Measurements from ENCODE around the gene OR2M3. TPM values are rescaled to one million over a fixed set of nuclear protein-coding genes. Genes with fewer than 3 reads are reported as not detected.
"Not testable (repeated sequence)": the region's sequence is repeated elsewhere in the genome, so short reads cannot be mapped to it uniquely, and the experiment has no call there.

OR2M3 gene
- total RNA-seq, 1 experiment from 2014 or later, result not detected

DNA sequence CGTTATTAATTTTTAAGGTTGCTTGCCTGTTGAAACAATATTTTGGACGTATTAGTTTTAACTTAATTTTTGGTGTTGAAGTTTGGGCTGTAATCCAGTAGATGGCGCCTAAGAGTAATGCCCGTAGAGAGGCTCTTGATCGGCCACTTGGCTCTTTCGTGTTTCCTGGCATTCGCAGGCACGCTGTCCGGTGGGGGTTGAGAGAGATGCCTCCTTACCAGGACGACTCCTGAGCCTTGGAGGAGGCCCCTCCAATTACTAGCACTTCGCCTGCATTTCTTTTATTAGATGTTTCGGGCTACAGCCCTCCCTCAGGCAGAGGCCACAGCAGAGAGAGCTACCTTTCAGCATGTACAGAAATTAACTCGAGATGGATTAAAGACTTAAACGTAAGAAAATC lies 46.1 kb downstream of the OR2M3 start:
- H3K36me3 ChIP-seq (ENCODE audit: insufficient read depth, low read length), result no peaks in the 10 kb centered on the region
- peak; percentile 76 for DNase-seq
- no peaks in the 10 kb centered on the region for H4K20me1 ChIP-seq (ENCODE audit: insufficient read depth, low read depth, low read length)
- no peak overlapping the region for H3K4me2 ChIP-seq (ENCODE audit: low read depth, low read length, poor library complexity, severe bottlenecking)
- H3K27ac ChIP-seq (ENCODE audit: low read length), result no peak overlapping the region
- no peaks in the 10 kb centered on the region for H3K4me1 ChIP-seq (ENCODE audit: low read length)
- no peaks in the 10 kb centered on the region for H3K9me3 ChIP-seq (ENCODE audit: low read length)
- H3K9ac ChIP-seq (ENCODE audit: low read length), result no peak overlapping the region
- H3K4me3 ChIP-seq (ENCODE audit: low read length), result no peak overlapping the region
- H3K27me3 ChIP-seq (ENCODE audit: low read length), result no peaks in the 10 kb centered on the region
- H2AFZ ChIP-seq (ENCODE audit: low read length), result no peak overlapping the region
- H3K79me2 ChIP-seq (ENCODE audit: low read length), result no peaks in the 10 kb centered on the region
- no peaks in the 10 kb centered on the region for H3K9me2 ChIP-seq (replicated peaks; ENCODE audit: insufficient read depth, low read length)

DNA sequence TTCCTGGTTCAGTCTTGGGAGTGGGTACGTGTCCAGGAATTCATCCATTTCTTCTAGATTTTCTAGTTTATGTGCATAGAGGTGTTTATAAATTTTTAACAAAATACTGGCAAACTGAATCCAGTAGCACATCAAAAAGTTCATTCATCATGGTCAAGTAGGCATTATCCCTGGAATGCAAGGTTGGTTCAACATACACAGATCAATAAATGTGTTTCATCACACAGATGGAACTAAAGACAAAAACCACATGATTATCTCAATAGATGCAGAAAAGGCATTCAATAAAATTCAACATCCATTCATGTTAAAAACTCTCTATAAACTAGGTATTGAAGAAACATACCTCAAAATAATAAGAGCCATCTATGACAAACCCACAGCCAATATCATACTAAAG lies 62.2 kb downstream of the OR2M3 start:
- DNase-seq; H3K4me2 ChIP-seq (ENCODE audit: low read depth, low read length, poor library complexity, severe bottlenecking); H3K36me3 ChIP-seq (ENCODE audit: insufficient read depth, low read length); H3K4me3 ChIP-seq (ENCODE audit: low read length); H3K9me2 ChIP-seq (replicated peaks; ENCODE audit: insufficient read depth, low read length); H3K9me3 ChIP-seq (ENCODE audit: low read length); H3K9ac ChIP-seq (ENCODE audit: low read length); H3K79me2 ChIP-seq (ENCODE audit: low read length); H3K27ac ChIP-seq (ENCODE audit: low read length); H3K27me3 ChIP-seq (ENCODE audit: low read length); H2AFZ ChIP-seq (ENCODE audit: low read length); H3K4me1 ChIP-seq (ENCODE audit: low read length); H4K20me1 ChIP-seq (ENCODE audit: insufficient read depth, low read depth, low read length): not testable (repeated sequence)

Other genes starting within 250 kb of the OR2M3 start
- not detected in 2 replicates for gene OR2L8, start 248.4 kb upstream of the OR2M3 start, total RNA-seq (2014; rRNA removed; shearing (Covaris generic); ENCODE audit: low replicate concordance)
- 0.22 TPM in 1 of 2 replicates, not detected in the other for gene OR2AK2, start 232.0 kb upstream of the OR2M3 start, total RNA-seq (2014; rRNA removed; shearing (Covaris generic); ENCODE audit: low replicate concordance)
- 0.19 TPM in 1 of 2 replicates, not detected in the other for gene OR2L5, start 183.6 kb upstream of the OR2M3 start, total RNA-seq (2014; rRNA removed; shearing (Covaris generic); ENCODE audit: low replicate concordance)
- gene OR2L2, start 167.2 kb upstream of the OR2M3 start, total RNA-seq (2014; rRNA removed; shearing (Covaris generic); ENCODE audit: low replicate concordance), result 0.07 TPM in 1 of 2 replicates, not detected in the other
- not detected in 2 replicates for gene OR2L3, start 150.4 kb upstream of the OR2M3 start, total RNA-seq (2014; rRNA removed; shearing (Covaris generic); ENCODE audit: low replicate concordance)
- not detected in 2 replicates for gene OR2L13, start 102.1 kb upstream of the OR2M3 start, total RNA-seq (2014; rRNA removed; shearing (Covaris generic); ENCODE audit: low replicate concordance)
- not detected in 2 replicates for gene OR2M5, start 52.1 kb upstream of the OR2M3 start, total RNA-seq (2014; rRNA removed; shearing (Covaris generic); ENCODE audit: low replicate concordance)
- not detected in 2 replicates for gene OR2M2, start 22.4 kb upstream of the OR2M3 start, total RNA-seq (2014; rRNA removed; shearing (Covaris generic); ENCODE audit: low replicate concordance)
- gene OR2M4, start 34.2 kb downstream of the OR2M3 start, total RNA-seq (2014; rRNA removed; shearing (Covaris generic); ENCODE audit: low replicate concordance), result not detected in 2 replicates
- not detected in 2 replicates for gene OR2T33, start 80.7 kb downstream of the OR2M3 start, total RNA-seq (2014; rRNA removed; shearing (Covaris generic); ENCODE audit: low replicate concordance)
- gene OR2T12, start 106.2 kb downstream of the OR2M3 start, total RNA-seq (2014; rRNA removed; shearing (Covaris generic); ENCODE audit: low replicate concordance), result not detected in 2 replicates
- not detected in 2 replicates for gene OR2M7, start 127.3 kb downstream of the OR2M3 start, total RNA-seq (2014; rRNA removed; shearing (Covaris generic); ENCODE audit: low replicate concordance)
- not detected in 2 replicates for gene OR14C36, start 151.5 kb downstream of the OR2M3 start, total RNA-seq (2014; rRNA removed; shearing (Covaris generic); ENCODE audit: low replicate concordance)
- gene OR2T4, start 164.4 kb downstream of the OR2M3 start, total RNA-seq (2014; rRNA removed; shearing (Covaris generic); ENCODE audit: low replicate concordance), result not detected in 2 replicates
- not detected in 2 replicates for gene OR2T6, start 178.5 kb downstream of the OR2M3 start, total RNA-seq (2014; rRNA removed; shearing (Covaris generic); ENCODE audit: low replicate concordance)
- gene OR2T1, start 205.8 kb downstream of the OR2M3 start, total RNA-seq (2014; rRNA removed; shearing (Covaris generic); ENCODE audit: low replicate concordance), result not detected in 2 replicates
- gene OR2T2, start 248.4 kb downstream of the OR2M3 start, total RNA-seq (2014; rRNA removed; shearing (Covaris generic); ENCODE audit: low replicate concordance), result not detected in 2 replicates

All from Karpas-422 (cell line).